AG09319 (cell line): Measurements from ENCODE around the gene GAS7.

Source experiments
- DNase-seq: peaks from one replicate; pipeline ENCODE4 v3.0.0-alpha.2; 2010; ENCODE audit warnings: low read depth; ENCODE audit errors: extremely low read depth
- CTCF ChIP-seq: IDR thresholded peaks from 2 replicates; pipeline ENCODE4 v1.5.1; 2011; ENCODE audit warnings: low read depth, mild to moderate bottlenecking, inconsistent platforms, low read length, moderate library complexity

Gene GAS7

GRCh38 chr17:9862949-9863348, 335.5 kb downstream of the GAS7 start:
- TF ChIP-seq CTCF, result no peak
- DNase-seq, result no peak

- DNase-seq, result no peak
- TF ChIP-seq CTCF, result no peak
Observed at GRCh38 chr17:9862220-9862619, 336.2 kb downstream of the GAS7 start.

GRCh38 chr17:9860851-9861250, 337.6 kb downstream of the GAS7 start:
- DNase-seq, result no peak
- TF ChIP-seq CTCF, result no peak
